RPMI7951 (cell line): Measurements from ENCODE around the gene METAP2. TPM values are rescaled to one million over a fixed set of nuclear protein-coding genes. Genes with fewer than 3 reads are reported as not detected.
A peak's percentile ranks its signal among the peaks of the same experiment; 100 is the strongest.
"Not testable (repeated sequence)": the region's sequence is repeated elsewhere in the genome, so short reads cannot be mapped to it uniquely, and the experiment has no call there.

Experiments used
- DNase-seq: peaks from one replicate; pipeline ENCODE4 v3.0.0-alpha.2; 2012; ENCODE audit warnings: low read depth
- total RNA-seq: library from RNA; depleted of rRNA; stranded (reverse); fragments of >200 nt; shearing (Covaris generic); gene quantifications from 2 replicates; pipeline ENCODE4 v1.2.3, GENCODE V29; 2014; rRNA removed

Gene METAP2
- 62.2 and 72.0 TPM in 2 replicates for total RNA-seq

DNA sequence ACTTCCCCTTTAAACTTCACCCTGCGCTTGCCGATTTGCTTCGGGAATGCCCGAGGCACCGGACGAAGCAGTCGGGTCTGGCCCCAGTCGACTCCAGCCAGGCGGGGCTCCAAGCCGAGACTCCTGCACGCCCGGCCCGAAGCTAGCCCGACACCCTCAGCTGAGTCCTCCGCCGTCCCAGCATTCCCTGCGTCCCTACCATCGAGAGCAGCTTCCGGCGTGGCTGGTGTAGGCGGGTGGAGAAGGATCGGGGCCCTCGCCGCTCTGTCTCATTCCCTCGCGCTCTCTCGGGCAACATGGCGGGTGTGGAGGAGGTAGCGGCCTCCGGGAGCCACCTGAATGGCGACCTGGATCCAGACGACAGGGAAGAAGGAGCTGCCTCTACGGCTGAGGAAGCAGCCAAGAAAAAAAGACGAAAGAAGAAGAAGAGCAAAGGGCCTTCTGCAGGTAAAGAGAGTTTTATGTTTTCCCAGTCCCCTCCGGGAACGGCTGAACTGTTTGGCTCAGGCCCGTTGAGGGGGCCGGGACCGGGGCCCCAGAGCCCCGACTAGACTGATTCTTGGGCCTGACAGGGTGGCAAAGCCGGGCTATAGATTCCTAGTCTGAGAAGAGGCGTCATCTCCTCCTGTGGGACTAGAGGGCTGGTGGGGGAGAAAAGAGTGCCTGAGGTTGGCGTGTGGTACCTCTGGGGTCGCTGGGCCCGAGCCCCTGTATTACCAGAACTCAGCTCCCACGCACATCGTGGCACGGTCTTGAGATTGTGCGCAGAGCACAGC, at the start of gene METAP2:
METAP2 (plus strand) TSS at position 269 of the 776 bp plus-strand sequence; CDS start at position 297, 28 bp downstream.
- peak; percentile 95 for DNase-seq

- no peak for DNase-seq
Measured at GRCh38 chr12:95424271-95424994, 49.5 kb upstream of the METAP2 start.

DNA sequence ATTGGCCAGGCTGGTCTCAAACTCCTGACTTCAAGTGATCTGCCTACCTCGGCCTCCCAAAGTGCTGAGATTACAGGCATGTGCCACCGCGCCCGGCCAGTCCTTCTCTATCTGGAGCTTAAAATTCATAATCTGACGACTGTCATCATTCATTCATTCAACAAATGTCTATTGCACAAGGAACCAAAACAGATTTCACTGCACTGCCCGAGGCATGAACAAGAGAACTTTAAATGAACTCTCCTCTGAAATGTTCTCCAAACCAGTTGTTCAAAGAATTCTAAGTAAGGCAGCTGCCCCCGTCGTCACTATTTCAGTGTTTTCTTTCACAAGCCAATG, 44.8 kb upstream of the METAP2 start:
- DNase-seq = no peak

- DNase-seq = no peak
Measured at GRCh38 chr12:95431120-95431519, 42.8 kb upstream of the METAP2 start.

DNA sequence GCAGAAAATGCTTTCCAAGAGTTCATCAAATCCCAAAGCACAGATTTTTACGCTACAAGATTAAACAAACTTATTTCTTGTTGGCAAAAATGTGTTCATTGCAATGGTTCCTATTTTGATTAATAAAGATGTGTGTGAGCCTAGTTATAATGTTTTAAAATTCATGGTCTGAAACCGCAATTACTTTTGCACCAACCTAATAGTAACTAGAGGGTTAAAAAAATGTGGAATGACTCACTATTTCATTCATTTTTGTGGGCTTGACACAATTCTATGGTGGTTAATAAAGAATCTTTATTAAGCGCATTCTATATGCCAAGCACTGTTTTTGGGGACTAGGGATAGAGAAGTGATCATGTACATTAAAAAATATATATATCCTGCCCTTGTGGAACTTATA, 38.6 kb upstream of the METAP2 start:
- DNase-seq = no peak

- no peak for DNase-seq
Measured at GRCh38 chr12:95437565-95437964, 36.4 kb upstream of the METAP2 start.

DNA sequence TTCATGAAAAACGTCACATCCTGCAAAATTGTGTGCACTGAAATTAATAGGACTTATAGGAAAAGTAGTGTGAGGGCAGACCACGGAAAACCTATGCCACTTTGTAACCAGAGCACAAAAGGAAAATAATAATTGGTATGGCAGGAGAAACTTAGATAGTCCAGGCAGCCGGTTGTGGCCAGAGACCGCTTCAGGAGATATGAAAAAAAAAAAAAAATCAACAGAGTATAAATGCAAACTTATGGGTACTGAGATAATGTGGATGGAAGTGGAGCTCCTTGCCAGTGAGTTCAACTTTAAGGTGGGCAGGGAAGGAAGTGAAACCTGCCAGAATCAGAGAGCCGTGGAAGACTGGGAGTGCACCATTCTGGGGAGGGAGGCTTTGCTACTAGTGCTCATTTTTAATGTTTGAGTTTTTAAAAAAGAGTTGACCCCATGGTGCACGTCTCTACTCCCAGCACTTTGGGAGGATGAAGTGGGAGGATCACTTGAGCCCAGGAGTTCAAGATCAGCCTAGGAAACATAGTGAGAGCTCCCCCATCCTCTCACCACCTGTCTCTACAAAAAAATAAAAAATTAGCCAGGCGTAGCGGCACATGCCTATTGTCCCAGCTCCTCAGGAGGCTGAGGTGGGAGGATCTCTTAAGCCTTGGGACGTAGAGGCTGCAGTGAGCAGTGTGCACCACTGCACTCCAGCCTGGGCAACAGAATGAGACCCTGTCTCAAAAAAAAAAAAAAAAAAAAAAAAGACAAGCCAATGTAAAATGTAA, 34.3 kb upstream of the METAP2 start:
- DNase-seq = no peak

DNA sequence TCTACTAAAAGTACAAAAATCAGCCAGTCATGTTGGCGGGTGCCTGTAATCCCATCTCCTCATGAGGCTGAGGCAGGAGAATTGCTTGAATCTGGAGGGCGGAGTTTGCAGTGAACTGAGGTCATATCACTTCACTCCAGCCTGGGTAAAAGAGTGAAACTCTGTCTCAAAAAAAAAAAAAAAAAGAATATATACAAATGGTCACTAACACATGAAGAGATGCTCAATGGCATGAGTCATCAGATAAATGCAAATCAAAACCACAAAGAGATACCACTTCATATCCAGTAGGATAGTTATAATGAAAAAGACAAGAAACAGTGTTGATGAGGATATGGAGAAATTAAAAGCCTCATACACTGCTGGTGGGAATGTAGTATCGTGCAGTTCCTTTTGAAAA, 33.6 kb upstream of the METAP2 start:
- peak; percentile 59 for DNase-seq

DNA sequence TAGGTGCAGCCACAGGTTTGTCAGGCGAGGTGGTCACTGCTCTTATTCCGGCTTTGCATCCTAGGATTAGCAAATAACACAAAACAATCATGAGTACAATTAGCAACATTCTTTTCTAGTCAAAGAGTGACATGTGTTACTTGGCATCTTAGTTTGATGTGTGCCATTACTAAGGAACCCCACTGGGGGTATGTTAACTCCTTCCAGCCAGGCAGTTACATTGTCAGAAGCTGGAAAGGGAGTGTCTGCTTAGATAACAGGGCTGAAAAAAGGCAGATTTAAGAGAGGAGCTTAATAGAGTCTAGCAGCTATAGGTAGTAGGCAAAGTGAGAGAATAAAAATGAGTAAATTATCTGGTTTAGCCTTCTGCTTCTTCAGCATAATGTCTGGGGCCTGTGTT, 30.5 kb upstream of the METAP2 start:
- no peak for DNase-seq

DNA sequence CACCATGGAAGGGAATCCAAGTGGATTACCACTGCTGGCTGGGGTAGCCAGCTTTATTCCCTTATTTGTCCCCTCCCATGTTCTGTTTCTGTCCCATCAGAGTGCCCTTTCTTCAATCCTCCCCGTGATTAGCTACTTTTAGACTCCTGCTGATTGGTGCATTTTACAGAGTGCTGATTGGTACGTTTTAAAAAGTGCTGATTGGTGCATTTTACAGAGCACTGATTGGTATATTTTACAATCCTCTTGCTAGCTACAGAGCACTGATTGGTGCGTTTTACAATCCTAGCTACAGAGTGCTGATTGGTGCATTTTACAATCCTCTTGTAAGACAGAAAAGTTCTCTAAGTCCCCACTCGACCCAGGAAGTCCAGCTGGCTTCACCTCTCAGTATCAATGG, 28.9 kb upstream of the METAP2 start:
- DNase-seq = not testable (repeated sequence)

DNA sequence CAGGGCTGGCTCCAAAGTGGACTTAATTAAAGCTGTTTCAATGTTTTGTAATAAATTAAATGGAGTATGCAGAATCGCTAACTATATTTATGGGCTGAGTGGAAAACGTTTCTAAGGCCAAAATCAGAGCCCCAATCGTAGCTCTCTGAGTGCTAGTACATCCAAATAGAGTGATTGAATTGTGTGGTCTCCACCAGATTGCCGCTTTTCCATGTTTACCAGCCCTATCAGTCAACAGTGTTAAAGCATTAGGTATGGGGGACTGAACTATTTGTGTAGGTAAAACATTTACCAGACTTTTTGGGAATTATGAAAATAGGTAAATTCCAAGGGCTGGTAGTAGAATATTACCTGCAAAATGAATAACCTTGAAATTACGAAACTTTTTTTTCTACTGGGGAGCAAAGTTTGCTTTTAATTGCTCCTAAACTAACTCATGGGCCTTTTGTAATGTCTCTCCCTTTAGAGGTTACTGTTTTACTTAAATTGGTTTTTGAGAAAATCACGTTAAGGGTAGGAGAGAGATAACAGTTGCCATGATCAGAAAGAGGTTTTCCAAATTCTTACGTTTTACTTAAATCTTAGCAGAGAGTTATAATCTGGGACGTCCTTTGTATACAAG, 28.0 kb upstream of the METAP2 start:
- DNase-seq = no peak

DNA sequence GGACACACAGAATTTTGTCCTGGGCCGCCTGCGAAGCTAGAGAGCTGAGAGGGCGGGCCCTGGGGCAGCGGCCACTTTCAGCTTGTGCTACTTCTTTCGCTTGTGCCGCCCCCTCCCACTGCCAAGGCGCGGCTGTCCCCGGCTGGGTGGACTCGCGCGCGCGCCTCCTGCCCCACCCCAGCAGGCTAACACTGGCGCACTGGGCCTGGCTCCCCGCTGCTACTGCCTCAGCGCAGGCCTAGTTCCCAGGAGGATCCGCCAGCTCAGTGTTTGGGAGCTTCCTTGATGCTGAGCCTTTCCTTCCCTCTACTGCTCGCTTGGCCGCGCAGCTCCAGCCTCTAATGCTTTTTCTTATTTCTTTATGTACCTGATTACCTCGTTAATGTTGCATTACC, 27.4 kb upstream of the METAP2 start:
- no peak for DNase-seq

GRCh38 chr12:95449656-95450055, 24.3 kb upstream of the METAP2 start:
- DNase-seq = not testable (repeated sequence)

DNA sequence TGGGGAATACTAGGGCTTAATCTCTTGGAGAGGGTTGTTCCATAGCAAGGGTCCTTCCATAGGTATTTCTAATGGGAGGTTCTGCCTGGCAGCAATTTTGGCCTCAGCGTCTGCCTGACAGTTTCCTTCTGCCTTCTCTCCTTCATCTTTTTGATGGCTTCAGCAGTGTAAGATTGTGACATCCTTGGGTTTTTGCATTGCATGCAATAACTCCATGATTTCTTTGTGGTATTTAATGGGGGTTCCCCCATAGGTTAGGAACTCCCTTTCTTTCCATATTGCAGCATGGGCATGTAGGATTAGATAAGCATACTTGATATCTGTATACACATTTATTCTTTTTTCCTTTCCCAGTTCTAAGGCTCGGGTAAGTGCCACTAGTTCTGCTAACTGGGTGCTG, 21.5 kb upstream of the METAP2 start:
- DNase-seq = not testable (repeated sequence)

DNA sequence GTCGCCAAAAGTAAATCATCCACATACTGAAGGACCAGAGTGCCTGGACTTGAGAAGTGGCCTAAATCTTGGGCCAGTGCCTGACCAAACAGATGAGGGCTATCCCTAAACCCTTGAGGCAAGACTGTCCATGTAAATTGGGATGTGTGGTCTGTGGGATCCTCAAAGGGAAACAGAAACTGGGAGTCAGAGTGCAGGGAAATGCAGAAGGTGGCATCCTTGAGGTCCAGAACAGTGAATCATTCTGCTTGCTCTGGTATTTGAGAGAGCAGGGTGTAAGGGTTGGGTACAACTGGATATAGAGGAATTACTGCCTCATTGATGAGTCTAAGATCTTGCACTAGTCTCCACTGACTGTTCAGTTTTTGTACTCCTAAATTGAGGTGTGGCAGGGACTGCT, 20.1 kb upstream of the METAP2 start:
- DNase-seq = peak; percentile 87

GRCh38 chr12:95454780-95455215, 19.2 kb upstream of the METAP2 start:
- peak; percentile 72 for DNase-seq

DNA sequence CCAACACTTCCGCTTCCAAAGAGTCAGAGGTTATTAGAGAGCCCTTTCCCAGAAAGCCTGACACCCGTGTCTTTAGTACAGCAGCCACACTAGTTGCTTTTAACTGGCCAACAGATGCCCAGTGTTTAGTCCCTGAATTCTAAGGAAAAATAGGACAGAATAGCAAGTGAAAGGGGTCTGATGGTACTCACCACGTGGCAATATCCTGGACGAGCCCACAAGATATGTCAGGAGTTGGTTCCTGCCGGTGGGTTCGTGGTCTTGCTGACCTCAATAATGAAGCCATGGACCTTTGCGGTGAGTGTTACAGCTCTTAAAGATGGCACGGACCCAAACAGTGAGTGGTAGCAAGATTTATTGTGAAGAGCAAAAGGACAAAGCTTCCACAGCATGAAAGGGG, 16.3 kb upstream of the METAP2 start:
- DNase-seq = peak; percentile 15

DNA sequence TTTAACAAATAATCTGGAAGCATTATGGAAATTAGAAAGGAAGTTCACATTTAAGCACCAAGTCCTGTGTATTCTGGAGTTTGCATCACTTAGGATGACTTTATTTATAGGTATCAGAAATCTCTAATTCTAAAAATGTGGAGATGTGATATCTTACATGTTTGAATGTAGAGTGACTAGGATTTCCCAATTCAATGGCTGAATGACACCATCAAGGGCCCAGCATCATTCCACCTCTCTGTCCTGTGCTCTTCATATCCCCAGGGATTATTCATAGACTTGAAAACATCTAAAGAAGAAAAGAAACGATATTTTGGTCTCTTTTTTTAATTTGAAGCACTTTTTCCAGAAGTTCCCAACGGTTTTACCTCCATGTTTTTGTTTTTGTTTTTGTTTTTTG, 15.2 kb upstream of the METAP2 start:
- DNase-seq = no peak

DNA sequence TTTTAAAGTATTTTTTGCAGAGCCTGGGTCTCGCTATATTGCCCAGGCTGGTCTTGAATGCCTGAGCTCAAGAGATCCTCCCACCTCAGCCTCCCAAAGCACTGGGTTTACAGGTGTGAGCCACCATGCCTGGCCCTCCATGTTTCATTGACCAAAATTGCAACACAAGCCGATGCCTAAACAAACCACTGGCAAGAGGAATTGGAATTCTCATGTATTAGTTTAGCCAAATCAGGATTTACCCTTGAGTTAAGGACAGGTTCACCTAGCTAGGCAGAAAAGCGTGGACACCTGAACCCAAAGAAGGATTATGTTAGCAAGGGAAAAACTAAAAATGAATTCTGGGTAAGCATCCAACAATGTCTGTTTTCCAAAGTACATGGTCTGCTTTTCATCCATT, 14.6 kb upstream of the METAP2 start:
- DNase-seq = no peak

GRCh38 chr12:95460105-95460504, 13.8 kb upstream of the METAP2 start:
- no peak for DNase-seq

- no peak for DNase-seq
Measured at GRCh38 chr12:95460896-95461295, 13.1 kb upstream of the METAP2 start.

GRCh38 chr12:95462081-95462480, 11.9 kb upstream of the METAP2 start:
- no peak for DNase-seq
